Anterior cingulate cortex (tissue), 58 donors: ENCODE results near the gene POLE2.
"Not testable (repeated sequence)": the region's sequence is repeated elsewhere in the genome, so short reads cannot be mapped to it uniquely, and the experiment has no call there.

Experiments
- DNase-seq, 58 donors: peaks; one replicate each; lab custom pipeline; 2025; lab: John Stamatoyannopoulos, UW

The POLE2 gene, protein sequence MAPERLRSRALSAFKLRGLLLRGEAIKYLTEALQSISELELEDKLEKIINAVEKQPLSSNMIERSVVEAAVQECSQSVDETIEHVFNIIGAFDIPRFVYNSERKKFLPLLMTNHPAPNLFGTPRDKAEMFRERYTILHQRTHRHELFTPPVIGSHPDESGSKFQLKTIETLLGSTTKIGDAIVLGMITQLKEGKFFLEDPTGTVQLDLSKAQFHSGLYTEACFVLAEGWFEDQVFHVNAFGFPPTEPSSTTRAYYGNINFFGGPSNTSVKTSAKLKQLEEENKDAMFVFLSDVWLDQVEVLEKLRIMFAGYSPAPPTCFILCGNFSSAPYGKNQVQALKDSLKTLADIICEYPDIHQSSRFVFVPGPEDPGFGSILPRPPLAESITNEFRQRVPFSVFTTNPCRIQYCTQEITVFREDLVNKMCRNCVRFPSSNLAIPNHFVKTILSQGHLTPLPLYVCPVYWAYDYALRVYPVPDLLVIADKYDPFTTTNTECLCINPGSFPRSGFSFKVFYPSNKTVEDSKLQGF

DNA sequence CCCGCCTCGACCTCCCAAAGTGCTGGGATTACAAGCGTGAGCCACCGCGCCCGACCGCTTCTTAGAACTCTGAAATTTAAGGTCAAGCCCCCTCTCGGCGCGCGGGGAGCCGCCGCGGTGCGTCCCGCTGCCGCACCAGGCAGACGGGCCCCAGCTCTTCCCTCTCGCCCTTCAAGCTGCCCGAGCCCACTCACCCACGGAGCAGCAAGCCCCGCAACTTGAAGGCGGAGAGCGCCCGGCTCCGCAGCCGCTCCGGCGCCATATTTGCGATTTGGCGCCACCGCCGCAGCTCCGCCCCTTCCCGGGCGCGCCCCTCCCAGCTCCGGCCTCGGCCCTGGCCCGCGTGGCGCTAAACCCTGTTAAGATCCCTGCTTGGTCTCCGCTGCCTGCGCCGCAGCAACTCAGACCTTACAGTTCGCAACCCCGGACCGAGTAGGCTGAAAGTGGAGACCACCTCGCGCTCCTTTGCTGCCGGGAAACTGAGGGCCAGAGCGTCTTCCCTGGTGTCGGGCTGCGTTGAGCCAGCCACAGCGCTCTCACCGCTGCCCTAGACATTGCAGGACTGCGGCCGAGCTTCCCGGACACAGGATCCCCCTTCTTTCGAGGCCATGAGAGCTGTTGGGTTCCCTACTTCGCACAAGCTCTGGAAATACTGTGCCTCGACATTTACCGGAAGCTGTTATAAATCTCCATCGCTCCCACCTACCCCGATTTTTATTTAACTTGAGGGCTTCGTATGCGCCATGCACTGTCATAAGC lies at the start of gene POLE2:
TSS of gene POLE2 (minus strand) at position 273 of the 759 bp plus-strand sequence. CDS start at position 262, 11 bp downstream.
- peak in 55 of 58 donors; percentile 5 to 75 (median 46) for DNase-seq

DNA sequence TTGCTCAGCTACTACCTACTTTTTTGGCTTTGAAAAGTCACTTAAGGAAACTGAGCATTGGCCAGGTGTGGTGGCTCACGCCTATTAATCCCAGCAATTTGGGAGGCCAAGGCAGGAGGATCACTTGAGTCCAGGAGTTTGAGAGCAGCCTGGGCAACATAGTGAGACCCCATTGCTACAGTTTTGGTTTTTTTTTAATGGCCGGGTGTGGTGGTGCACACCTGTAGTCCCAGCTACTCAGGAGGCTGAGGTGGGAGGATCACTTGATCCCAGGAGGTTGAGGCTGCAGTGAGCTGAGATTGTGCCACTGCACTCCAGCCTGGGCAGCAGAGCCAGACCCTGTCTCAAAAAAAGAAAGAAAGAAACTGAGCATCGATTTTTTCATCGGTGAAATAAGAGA lies 47.7 kb upstream of the POLE2 start:
- not testable (repeated sequence) for DNase-seq

DNA sequence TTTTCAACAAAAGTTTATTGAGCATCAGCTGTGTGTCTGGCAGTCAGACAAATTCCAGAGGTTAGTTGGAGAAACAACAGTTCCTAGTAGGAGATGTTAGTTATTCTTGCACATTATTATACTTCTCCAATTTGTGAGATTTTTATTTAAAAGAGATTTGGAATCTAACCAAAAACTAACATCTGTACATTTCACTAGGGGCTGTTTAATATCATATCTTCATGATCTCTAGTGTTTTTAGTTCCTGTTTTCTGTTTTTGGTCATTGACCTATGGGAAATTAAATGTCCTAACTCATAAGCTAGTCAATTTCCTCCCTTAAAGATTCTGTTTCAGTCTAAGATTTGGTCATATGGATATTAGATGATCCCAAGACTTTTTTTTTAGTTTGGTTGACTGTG lies 45.8 kb upstream of the POLE2 start:
- DNase-seq, result no peak

DNA sequence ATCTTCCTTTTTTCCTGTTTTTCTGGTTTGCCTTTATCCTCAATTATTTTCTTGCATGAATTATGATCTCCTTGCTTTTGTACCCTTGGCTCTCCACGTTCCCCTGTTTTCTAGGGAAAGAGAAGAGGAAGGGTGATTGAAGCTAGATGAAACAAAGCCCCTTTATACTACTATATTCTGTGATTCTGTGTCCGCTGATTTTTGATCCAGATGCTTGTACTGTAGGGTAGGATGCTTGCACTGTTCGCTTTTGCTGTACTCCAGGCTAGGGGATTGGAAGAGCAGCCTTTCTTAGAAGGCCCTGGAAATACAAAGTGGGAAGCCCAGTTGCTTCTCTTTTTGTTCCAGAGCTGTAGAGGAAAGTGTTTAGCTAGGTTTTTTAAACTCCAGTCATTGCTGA lies 44.9 kb upstream of the POLE2 start:
- DNase-seq, result peak in 6 of 58 donors; percentile 1 to 7 (median 3)

DNA sequence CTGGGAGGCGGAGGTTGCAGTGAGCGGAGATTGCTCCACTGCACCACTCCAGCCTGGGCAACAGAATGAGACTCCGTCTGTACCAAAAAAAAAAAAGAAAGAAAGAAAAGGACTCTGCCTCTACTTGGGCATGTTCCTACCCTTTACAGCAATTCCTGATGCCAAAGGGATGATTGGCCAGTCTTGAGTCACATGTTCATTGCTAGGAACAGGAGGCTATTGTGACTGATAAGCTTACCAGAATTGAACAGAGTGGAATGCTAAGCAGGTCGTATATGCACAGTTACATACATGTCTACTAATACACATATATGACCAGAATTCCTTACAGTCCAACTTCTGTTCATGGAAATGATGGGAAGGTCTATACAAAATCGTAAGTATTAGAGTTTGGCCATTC lies 39.2 kb upstream of the POLE2 start:
- peak in 1 of 58 donors; percentile 0 for DNase-seq

DNA sequence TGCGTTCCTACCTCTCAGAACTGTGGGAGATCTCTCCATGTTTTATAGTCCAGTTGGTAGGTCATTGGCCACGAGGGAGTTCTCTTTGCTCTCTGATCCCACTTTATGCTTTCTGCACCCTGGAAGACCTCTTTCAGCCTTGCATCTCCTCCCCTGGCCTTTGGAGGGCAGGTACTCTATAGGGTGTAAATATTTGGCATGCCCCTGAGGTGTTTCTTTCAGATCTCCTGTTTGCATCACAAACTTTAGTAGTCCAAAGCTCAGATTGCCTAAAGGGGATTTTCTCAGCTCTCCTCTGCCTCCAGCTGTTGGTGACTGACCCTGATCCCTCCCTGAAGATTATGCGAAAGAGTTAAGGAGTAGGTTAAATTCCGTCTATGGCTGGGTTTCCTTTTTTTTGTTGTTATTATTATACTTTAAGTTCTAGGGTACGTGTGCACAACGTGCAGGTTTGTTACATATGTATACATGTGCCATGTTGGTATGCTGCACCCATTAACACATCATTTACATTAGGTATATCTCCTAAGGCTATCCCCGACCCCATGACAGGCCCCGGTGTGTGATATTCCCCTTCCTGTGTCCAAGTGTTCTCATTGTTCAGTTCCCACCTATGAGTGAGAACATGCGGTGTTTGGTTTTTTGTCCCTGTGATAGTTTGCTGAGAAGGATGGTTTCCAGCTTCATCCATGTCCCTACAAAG lies 33.9 kb upstream of the POLE2 start:
- not testable (repeated sequence) for DNase-seq

DNA sequence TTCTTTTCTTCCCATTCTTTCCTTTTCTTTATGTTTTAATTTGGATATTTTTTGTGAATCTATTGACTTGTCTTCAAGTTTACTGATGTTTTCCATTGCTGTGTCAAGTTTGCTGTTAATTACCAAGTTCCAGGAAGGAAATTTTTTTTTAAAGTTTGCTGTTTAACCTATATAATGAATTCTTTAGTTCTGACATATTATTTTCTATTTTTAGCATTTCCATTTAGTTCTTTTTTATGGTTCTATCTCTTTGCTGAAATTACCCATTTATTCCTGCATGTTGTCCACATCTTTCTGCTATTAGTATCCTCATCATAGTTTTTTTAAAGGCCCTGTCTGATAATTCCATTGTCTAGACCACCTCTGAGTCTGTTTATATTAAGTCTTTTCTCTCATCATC lies 32.7 kb upstream of the POLE2 start:
- DNase-seq, result no peak

DNA sequence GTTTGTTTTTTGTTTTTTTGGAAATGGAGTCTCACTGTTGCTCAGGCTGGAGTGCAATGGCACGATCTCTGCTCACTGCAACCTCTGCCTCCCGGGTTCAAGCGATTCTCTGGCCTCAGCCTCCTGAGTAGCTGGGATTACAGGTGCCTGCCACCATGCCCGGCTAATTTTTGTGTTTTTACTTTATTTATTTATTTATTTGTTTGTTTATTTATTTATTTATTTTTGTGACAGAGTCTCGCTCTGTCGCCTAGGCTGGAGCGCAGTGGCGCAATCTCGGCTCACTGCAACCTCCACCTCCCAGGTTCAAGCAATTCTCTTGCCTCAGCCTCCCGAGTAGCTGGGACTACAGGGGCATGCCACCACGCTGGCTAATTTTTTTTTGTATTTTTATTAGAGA lies 23.0 kb upstream of the POLE2 start:
- not testable (repeated sequence) for DNase-seq

DNA sequence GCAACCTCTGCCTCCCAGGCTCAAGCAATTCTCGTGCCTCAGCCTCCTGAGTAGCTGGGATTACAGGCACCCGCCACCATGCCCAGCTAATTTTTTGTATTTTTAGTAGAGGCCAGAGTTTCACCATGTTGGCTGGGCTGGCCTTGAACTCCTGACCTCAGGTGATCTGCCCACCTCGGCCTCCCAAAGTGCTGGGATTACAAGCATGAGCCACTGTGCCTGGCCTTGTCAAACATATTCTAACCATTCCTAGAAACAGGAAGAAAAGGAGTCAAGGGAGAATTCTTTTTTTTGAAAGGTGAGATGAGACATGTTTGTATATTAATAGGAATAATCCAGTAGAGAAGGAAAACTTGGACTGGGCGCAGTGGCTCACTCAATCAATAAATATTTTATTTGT lies 16.5 kb upstream of the POLE2 start:
- not testable (repeated sequence) for DNase-seq

DNA sequence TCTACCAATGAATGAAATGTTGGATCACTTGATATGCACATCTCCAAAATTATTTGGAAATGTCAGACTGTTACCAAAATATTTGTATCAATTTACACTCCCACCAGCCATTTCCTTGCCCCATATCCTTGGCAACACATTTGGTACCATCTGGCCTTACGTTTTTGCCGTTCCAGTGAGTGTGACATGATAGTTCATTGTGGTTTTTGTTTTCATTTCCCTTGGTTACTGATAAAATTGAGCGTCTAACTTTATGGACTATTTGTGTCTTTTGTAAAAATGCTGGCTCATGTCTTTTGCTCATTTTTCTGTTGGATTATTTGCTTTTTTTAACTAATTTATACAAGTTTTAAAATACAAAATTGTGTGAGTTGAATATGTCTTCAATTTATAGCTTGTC lies 16.0 kb upstream of the POLE2 start:
- no peak for DNase-seq

DNA sequence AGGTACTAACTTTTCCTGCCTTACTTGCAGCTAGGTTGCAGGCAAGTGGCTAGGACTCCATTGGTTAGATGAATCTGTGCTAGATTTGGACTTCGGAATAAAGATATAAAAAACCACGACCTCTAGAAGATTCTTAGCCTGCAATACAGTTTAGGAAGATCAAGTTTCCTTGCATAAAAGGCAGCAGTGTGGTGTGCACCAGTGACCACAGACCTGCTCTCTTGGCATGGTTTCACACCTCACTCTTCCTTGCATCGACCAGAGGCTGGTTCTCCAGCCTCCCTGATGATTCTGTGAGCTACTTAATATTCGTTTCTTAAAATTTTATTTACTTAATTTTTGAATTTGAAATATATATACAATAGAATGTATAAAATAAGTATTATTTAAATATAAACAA lies 14.7 kb upstream of the POLE2 start:
- DNase-seq, result no peak

DNA sequence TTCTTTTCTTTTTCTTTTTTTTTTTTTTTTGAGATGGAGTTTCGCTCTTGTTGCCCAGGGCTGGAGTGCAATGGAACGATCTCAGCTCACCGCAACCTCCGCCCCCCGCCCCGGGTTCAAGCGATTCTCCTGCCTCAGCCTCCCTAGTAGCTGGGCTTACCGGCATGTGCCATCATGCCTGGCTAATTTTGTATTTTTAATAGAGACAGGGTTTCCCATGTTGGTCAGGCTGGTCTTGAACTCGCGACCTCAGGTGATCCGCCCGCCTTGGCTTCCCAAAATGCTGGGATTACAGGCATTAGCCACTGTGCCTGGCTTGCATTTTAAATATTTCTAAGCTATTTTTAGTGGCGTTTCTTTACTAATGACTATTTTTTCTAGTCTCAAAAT lies 5.7 kb upstream of the POLE2 start:
- DNase-seq, result not testable (repeated sequence)

DNA sequence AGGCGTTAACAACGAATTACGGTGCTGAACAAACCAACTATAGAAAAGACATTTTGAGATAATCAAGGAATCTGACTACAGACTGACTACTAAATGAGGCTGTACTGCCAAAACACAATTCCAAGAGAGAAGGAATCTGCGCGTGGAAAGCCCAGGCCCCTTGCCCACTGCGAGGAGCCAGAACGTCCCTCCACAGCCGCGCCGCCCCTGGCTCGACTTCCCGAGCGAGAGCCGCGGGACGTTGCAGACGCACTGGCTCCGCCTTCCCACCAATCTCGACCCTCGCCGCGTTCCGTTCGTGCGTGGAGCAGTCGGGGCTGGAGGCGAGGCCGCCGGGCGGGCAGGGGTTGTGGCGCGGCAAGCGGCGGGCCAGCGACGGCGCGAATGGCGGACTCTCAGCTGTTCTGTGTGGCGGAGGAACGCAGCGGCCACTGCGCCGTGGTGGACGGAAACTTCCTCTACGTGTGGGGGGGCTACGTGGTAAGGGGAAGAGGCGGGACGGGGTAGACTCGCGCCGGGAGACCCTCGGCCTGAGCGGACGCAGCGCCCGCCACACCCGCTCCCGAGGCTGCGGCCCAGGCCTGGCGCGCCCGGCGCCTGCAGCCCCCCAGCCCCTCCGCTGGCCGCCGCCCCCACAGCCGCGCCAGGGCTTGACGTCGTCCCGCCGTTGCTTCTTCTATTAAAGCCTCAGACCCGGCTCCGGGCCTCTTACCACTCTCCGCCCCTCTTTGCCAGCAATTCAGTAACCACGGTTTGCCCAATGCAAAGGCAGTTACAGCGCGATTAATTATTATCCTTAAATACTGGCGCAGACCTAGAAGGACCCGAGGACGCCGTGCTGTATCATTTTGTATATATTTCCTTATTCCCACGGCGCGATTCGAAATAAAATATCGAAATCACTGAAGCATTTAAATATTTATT lies 5.1 kb upstream of the POLE2 start, which contains the start of gene KLHDC1:
TSS of gene KLHDC1 (plus strand) at position 310 of the 924 bp plus-strand sequence. CDS start at position 385, 75 bp downstream.
- peak; percentile 41 to 91 (median 79) for DNase-seq

DNA sequence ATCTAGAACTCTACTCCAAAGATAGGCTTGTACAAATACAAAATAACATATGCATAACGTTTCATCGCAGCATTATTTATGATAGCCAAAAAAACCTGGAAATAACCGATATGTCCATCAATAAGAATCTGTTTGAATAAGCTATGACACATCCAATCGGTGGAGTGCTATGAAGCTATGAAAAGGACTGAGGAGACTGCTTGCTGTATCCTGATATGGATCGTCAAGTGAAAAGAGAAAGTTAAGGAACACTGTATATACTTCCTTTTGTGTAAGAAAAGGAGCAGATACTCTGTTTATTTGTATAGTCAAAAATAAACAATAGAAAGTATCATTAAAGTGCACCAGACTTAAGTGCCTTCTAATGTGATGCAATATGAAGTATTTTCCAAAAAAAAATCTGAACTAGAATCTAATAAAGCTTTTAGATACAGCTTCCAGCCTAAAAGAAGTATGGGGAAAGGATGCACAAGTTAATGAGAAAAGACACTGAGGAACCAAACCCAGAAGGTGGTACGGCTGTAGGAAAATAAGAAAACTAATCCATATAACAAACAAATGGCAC lies 4.3 kb upstream of the POLE2 start:
- no peak for DNase-seq

DNA sequence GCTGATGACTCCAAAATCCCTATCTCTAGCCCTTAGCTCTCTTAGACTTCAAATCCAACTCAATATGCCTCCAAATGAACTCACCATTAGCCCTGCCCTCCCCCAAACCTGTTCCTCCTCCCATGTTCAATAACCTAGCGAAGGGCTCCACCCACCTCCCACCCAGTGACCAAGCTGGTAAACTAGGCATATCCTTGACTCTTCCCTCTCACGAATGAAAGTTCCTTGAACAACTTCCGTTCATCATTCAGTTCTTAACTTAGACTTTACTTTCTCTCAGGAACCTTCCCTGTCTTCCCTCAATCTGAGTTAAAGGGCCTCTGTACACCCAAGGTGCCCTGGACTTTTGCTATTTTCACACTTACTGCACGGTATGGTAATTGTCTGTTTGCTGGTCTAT lies 3.0 kb upstream of the POLE2 start:
- no peak for DNase-seq

DNA sequence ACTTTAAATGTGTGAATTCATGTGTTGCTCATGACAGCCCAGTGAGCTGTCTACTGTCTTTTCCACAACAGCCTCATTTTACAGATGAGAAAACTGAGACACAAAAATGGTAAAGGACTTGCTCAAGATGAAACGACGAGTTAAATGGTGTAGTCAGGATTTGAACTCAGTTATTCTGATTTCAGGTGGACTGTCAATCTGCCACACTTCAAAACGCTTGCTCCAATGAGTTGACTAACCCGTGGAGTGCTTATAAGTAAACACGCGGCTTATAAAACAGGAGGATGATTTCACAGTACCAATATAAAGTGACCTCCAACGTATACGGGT lies 652 bp upstream of the POLE2 start:
- no peak for DNase-seq

DNA sequence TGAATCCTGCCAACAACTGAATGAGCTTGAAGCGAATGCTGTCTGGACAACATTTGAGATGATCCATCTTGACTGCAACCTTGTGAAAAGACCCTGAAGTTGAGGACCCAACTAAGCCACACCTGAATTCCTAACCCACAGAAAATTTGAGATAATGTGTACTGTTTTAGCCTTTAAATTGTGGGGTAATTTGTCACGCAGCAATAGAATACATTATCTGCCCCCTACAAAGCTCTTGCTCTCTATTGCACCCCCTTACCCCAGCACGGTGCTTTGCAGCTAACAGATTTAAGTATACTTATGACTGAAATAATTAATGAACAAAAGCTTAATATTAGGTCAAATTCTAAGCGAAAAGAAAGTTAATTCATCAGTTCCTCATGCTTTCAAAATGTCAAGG lies 1.6 kb downstream of the POLE2 start:
- no peak for DNase-seq

DNA sequence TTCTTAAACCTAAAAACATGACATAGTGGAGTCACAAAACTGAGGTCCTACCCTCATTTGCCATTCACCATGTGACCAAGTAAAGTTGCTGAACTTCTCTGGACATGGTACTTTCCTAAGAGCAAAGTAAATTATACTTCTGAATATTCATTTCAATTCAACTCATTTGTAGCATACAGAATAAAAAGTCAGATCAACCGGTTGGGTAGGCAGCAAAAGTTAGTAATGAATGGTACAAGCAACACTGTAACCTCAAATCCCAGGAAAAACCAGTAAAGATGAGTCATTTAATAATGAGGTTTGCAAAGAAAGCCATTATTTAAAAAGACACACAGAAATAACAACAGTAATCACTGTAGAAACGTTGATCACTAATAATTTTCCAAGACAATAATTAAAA lies 8.7 kb downstream of the POLE2 start:
- DNase-seq, result no peak

DNA sequence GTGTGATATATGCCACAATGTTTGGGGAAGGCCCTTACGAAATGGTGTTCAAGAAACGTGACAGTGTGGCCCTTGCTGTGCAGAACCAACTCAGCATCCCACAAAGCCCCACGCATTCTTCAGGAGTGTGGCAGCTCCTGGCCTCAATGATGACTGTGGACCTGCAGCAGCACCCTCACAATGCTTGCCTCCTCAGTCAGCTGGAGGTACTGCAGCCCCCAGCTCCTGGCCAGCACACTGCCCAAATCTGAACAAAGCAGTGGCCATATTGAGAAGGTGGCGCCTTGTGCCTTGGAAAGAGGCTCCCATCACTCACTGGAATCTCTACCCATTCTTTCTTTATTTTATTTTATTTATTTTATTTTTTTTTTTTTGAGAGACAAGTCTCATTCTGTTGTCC lies 10.4 kb downstream of the POLE2 start:
- DNase-seq, result no peak
